ENCODE measurements around the gene CDS1.

GRCh38 chr4:84666439-84666838 is 83.5 kb downstream of the CDS1 start:
- TF ChIP-seq, protein P1, sequence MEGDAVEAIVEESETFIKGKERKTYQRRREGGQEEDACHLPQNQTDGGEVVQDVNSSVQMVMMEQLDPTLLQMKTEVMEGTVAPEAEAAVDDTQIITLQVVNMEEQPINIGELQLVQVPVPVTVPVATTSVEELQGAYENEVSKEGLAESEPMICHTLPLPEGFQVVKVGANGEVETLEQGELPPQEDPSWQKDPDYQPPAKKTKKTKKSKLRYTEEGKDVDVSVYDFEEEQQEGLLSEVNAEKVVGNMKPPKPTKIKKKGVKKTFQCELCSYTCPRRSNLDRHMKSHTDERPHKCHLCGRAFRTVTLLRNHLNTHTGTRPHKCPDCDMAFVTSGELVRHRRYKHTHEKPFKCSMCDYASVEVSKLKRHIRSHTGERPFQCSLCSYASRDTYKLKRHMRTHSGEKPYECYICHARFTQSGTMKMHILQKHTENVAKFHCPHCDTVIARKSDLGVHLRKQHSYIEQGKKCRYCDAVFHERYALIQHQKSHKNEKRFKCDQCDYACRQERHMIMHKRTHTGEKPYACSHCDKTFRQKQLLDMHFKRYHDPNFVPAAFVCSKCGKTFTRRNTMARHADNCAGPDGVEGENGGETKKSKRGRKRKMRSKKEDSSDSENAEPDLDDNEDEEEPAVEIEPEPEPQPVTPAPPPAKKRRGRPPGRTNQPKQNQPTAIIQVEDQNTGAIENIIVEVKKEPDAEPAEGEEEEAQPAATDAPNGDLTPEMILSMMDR (conservative IDR thresholded peaks at IDR 0.05; ENCODE audit: low read depth, low read length): no peak
- TF ChIP-seq EZH2 (IDR thresholded peaks at IDR 0.05; ENCODE audit: borderline replicate concordance, low read depth, low read length, poor library complexity, severe bottlenecking): no peak
